HT1080 (cell line): ENCODE results near the gene SLC38A5. TPM values are rescaled to one million over a fixed set of nuclear protein-coding genes. Genes with fewer than 3 reads are reported as not detected.

ENCODE experiments used
- small RNA-seq: library from RNA; depleted of rRNA; stranded (forward); fragments of <200 nt; gene quantifications from one replicate; pipeline ENCODE3, GENCODE V24; 2014
- total RNA-seq: library from RNA; depleted of rRNA; stranded (reverse); fragments of >200 nt; shearing (Covaris generic); gene quantifications from 2 replicates; pipeline ENCODE4 v1.2.3, GENCODE V29; 2014; rRNA removed

SLC38A5 gene
- total RNA-seq, 1 experiment from 2014 or later, result not detected

Small RNAs within 50 kb of the gene (small RNA-seq; reads per million reads assigned to genes)
- gene AL606490.4, result not detected

Other genes starting within 250 kb of the SLC38A5 start
- gene SSX1, start 214.9 kb downstream of the SLC38A5 start, total RNA-seq, result 109 and 139 TPM in 2 replicates
- gene SSX3, start 113.6 kb downstream of the SLC38A5 start, total RNA-seq, result 89.2 and 92.7 TPM in 2 replicates
- 0.27 TPM in 1 of 2 replicates, not detected in the other for gene SSX4, start 86.7 kb downstream of the SLC38A5 start, total RNA-seq
- gene SSX4B, start 58.3 kb downstream of the SLC38A5 start, total RNA-seq, result 0.27 TPM in 1 of 2 replicates, not detected in the other
- 114 and 123 TPM in 2 replicates for gene FTSJ1, start 5.9 kb upstream of the SLC38A5 start, total RNA-seq
- 32.7 and 39.6 TPM in 2 replicates for gene PORCN, start 38.7 kb upstream of the SLC38A5 start, total RNA-seq
- 129 and 145 TPM in 2 replicates for gene EBP, start 51.5 kb upstream of the SLC38A5 start, total RNA-seq
- 7.1 and 10.4 TPM in 2 replicates for gene TBC1D25, start 69.5 kb upstream of the SLC38A5 start, total RNA-seq
- gene RBM3, start 104.2 kb upstream of the SLC38A5 start, total RNA-seq, result 169 and 174 TPM in 2 replicates
- 66.1 and 74.0 TPM in 2 replicates for gene WDR13, start 127.2 kb upstream of the SLC38A5 start, total RNA-seq
- gene WAS, start 213.5 kb upstream of the SLC38A5 start, total RNA-seq, result 0.20 and 0.47 TPM in 2 replicates
- 10.1 and 11.2 TPM in 2 replicates for gene SUV39H1, start 226.5 kb upstream of the SLC38A5 start, total RNA-seq